HG02885 (cell line): Measurements from ENCODE around the gene SLC9A9.
A peak's percentile ranks its signal among the peaks of the same experiment; 100 is the strongest.

ENCODE experiments used
- ATAC-seq: cut with Tn5 transposase; IDR thresholded peaks from one replicate; pipeline ENCODE4 v1.9.1; 2021; ENCODE audit warnings: mild to moderate bottlenecking; ENCODE audit not compliant: unreplicated experiment, poor library complexity

SLC9A9 gene

GRCh38 chr3:143348486-143349327, 499.6 kb downstream of the SLC9A9 start:
- peak; percentile 51 for ATAC-seq

GRCh38 chr3:143344516-143345165, 503.6 kb downstream of the SLC9A9 start:
- ATAC-seq, result no peak

- ATAC-seq, result no peak
Measured at GRCh38 chr3:143343944-143344343, 504.3 kb downstream of the SLC9A9 start.

GRCh38 chr3:143343031-143343430, 505.2 kb downstream of the SLC9A9 start:
- no peak for ATAC-seq

GRCh38 chr3:143339451-143339850, 508.8 kb downstream of the SLC9A9 start:
- ATAC-seq, result no peak

- ATAC-seq, result no peak
Measured at GRCh38 chr3:143337387-143337786, 510.9 kb downstream of the SLC9A9 start.

- ATAC-seq, result no peak
Measured at GRCh38 chr3:143334231-143334630, 514.0 kb downstream of the SLC9A9 start.

- ATAC-seq, result no peak
Measured at GRCh38 chr3:143333367-143333766, 514.9 kb downstream of the SLC9A9 start.

- ATAC-seq, result no peak
Measured at GRCh38 chr3:143332026-143332425, 516.2 kb downstream of the SLC9A9 start.

- no peak for ATAC-seq
Measured at GRCh38 chr3:143331350-143331749, 516.9 kb downstream of the SLC9A9 start.

- ATAC-seq, result no peak
Measured at GRCh38 chr3:143330296-143330868, 517.9 kb downstream of the SLC9A9 start.

GRCh38 chr3:143329567-143330211, 518.6 kb downstream of the SLC9A9 start:
- ATAC-seq, result no peak

GRCh38 chr3:143328451-143328850, 519.8 kb downstream of the SLC9A9 start:
- ATAC-seq, result no peak

GRCh38 chr3:143326983-143327778, 521.1 kb downstream of the SLC9A9 start:
- no peak for ATAC-seq

GRCh38 chr3:143321058-143321769, 527.1 kb downstream of the SLC9A9 start:
- no peak for ATAC-seq

GRCh38 chr3:143315766-143316165, 532.5 kb downstream of the SLC9A9 start:
- ATAC-seq, result no peak

- no peak for ATAC-seq
Measured at GRCh38 chr3:143314251-143315093, 533.8 kb downstream of the SLC9A9 start.

- no peak for ATAC-seq
Measured at GRCh38 chr3:143313893-143314188, 534.4 kb downstream of the SLC9A9 start.
